Endothelial cell (in vitro differentiated cells): Measurements from ENCODE around the gene C1orf210. TPM values are rescaled to one million over a fixed set of nuclear protein-coding genes. Genes with fewer than 3 reads are reported as not detected.

Source experiments
- DNase-seq: peaks from one replicate; pipeline ENCODE4 v3.0.0; 2021; ENCODE audit warnings: low spot score
- H3K27ac Mint-ChIP-seq: one replicate; pipeline ENCODE4 v1.8.0; 2021; ENCODE audit warnings: mixed read lengths, inconsistent platforms; ENCODE audit not compliant: unreplicated experiment
- H3K27me3 Mint-ChIP-seq: one replicate; pipeline ENCODE4 v1.8.0; 2021; ENCODE audit warnings: mild to moderate bottlenecking, moderate library complexity, mixed read lengths, inconsistent platforms; ENCODE audit not compliant: unreplicated experiment
- H3K36me3 Mint-ChIP-seq: one replicate; pipeline ENCODE4 v1.8.0; 2021; ENCODE audit warnings: mild to moderate bottlenecking, low read depth, mixed read lengths, inconsistent platforms; ENCODE audit not compliant: unreplicated experiment
- H3K4me1 Mint-ChIP-seq: one replicate; pipeline ENCODE4 v1.8.0; 2021; ENCODE audit warnings: mild to moderate bottlenecking, mixed read lengths, inconsistent platforms; ENCODE audit not compliant: unreplicated experiment
- H3K4me3 Mint-ChIP-seq: one replicate; pipeline ENCODE4 v1.8.0; 2021; ENCODE audit warnings: mild to moderate bottlenecking, mixed read lengths, inconsistent platforms; ENCODE audit not compliant: unreplicated experiment
- H3K9me3 Mint-ChIP-seq: one replicate; pipeline ENCODE4 v1.8.0; 2021; ENCODE audit warnings: mixed read lengths, inconsistent platforms; ENCODE audit not compliant: unreplicated experiment
- CTCF ChIP-seq: fragments of 200-600 bp; sonication (generic); IDR thresholded peaks from one replicate; pipeline ENCODE4 v1.5.0; 2021; ENCODE audit warnings: antibody characterized with exemption; ENCODE audit not compliant: unreplicated experiment
- total RNA-seq: library from RNA; stranded (reverse); fragmentation: NEBNext Ultra II Directional; extraction: Animal tissue kit (Norgen Biotek cat#: 25700); gene quantifications from one replicate; pipeline ENCODE4 v1.2.1, GENCODE V29; 2021; ENCODE audit not compliant: unreplicated experiment

Gene C1orf210
- total RNA-seq, 1 donor from 2014 or later = not detected

DNA sequence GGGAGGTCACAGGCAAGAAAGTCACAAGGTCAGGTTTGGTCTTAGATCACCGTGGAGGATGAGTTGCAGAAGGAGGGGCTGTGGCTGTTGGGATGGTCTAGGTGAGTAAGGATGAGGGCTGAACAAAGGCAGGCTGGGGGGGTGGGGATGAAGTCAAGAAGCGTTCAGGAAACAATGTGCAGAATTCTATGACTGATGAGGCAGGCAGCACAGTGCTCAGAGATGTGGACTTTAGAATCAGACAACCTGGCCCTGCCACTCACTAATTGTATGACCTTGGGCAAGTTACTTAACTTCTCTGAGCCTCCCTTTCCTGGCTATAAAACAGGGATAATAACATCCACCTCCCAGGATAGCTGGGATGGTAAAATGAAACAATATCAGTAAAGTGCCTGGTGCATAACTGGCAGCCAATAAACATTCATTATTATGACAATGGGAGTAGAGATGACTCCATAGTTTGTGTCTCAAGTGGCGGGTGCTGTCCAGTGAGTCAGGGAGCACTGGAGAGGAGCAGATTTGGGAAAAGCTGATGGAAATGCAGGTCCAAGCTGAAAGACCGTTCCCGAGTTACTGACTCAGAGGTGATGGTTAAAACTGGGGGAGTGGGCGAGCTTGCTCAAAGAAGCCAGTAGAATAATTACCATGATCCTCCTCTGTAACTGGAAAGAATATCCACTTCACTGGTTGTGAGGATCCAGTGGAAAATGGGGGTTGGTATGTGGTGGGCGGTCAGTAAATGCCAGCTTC, 17.5 kb upstream of the C1orf210 start:
- Mint-ChIP-seq H3K4me3 (peak overlapping the region; percentile 97), H3K4me1 (peaks cover 73% of the 10 kb centered on the region), H3K36me3 (peaks cover 50% of the 10 kb centered on the region), H3K27me3 (peaks cover 20% of the 10 kb centered on the region), H3K9me3 (no peaks in the 10 kb centered on the region), H3K27ac (peak overlapping the region; percentile 65)
- TF ChIP-seq CTCF = no peak
- DNase-seq = no peak

- Mint-ChIP-seq H3K4me3 (peak overlapping the region; percentile 97), H3K27ac (peak overlapping the region; percentile 65)
These were observed 16.8 kb upstream of the C1orf210 start for GRCh38 chr1:43302201-43302600.

DNA sequence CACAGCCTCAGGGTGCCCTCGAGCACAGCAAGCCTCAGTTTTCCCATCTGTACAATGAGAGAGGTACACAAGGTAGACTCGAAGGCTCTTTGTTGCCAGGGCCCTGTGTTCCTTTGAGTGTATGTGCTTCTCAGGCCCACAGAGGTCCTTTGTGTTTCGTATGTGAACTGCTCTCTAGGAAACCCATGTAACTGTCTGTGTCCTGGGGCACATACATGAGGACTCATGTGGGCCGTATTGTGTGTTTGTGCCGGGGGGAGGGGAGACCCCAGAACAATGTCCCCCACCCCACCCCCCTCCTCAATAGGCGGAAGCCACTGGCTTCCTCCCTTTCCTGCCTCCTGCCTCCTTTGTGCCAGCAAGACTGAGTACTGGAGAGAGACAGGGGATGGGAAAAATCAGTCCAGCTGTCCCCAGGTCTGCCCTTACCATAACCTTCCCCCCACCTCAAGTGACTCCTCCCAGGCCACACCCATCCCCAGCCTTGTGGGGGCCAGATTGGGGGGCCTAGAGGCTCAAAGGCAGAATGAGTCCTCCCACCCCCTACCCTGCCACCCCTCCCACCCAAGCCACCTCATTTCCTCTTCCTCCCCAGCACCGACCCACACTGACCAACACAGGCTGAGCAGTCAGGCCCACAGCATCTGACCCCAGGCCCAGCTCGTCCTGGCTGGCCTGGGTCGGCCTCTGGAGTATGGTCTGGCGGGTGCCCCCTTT, 15.2 kb upstream of the C1orf210 start, which contains the start of gene TIE1:
Gene TIE1, plus strand, starts transcription at position 605 of the 717 bp plus-strand sequence. Its CDS starts 90 bp downstream, at position 695.
- H3K4me3 Mint-ChIP-seq = peak within 1 kb of the TSS; percentile 97
- peak within 1 kb of the TSS; percentile 99 for H3K27ac Mint-ChIP-seq
- H3K9me3 Mint-ChIP-seq = no peaks in the 10 kb centered on the region
- peaks cover 16% of the 10 kb centered on the region for H3K27me3 Mint-ChIP-seq
- peak; percentile 79 for DNase-seq
- TF ChIP-seq CTCF = no peak
- peaks cover 75% of the 10 kb centered on the region for H3K4me1 Mint-ChIP-seq
- peaks cover 29% of the 10 kb centered on the region for H3K36me3 Mint-ChIP-seq

More at GRCh38 chr1:43302201-43302600, 16.8 kb upstream of the C1orf210 start:
- Mint-ChIP-seq H3K27me3 (peaks cover 17% of the 10 kb centered on the region), H3K36me3 (peaks cover 44% of the 10 kb centered on the region), H3K4me1 (peaks cover 69% of the 10 kb centered on the region), H3K9me3 (no peaks in the 10 kb centered on the region)
- TF ChIP-seq CTCF = no peak
- no peak for DNase-seq

- DNase-seq = no peak
- peaks cover 22% of the 10 kb centered on the region for H3K36me3 Mint-ChIP-seq
- no peak for TF ChIP-seq CTCF
- peak overlapping the region; percentile 99 for H3K27ac Mint-ChIP-seq
- H3K4me3 Mint-ChIP-seq = no peak overlapping the region
- no peaks in the 10 kb centered on the region for H3K9me3 Mint-ChIP-seq
- peaks cover 72% of the 10 kb centered on the region for H3K4me1 Mint-ChIP-seq
- H3K27me3 Mint-ChIP-seq = peaks cover 10% of the 10 kb centered on the region
These were observed 13.7 kb upstream of the C1orf210 start for GRCh38 chr1:43299101-43299500.
